ENCODE measurements around the gene GNG2.

Gene GNG2

DNA sequence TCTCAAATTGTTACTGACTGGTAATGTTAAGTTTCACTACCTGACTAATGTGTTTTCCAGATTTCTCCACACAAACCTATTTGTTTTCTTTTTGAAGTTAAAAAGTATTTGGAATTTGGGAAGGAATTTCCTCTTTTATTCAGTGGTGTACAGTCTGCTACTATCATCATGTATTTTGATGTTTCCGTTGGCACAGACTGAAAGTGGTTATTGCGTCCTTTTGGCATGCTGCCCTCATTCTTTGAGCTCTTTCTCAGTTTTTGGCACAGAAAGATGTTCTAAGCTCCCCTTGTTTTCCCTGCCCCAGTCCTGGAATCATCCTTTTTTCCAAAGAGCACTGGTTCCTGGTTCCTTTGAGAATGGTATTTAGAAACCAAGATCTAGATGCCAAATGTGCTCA, 97.5 kb downstream of the GNG2 start:
- TF ChIP-seq, protein P1, sequence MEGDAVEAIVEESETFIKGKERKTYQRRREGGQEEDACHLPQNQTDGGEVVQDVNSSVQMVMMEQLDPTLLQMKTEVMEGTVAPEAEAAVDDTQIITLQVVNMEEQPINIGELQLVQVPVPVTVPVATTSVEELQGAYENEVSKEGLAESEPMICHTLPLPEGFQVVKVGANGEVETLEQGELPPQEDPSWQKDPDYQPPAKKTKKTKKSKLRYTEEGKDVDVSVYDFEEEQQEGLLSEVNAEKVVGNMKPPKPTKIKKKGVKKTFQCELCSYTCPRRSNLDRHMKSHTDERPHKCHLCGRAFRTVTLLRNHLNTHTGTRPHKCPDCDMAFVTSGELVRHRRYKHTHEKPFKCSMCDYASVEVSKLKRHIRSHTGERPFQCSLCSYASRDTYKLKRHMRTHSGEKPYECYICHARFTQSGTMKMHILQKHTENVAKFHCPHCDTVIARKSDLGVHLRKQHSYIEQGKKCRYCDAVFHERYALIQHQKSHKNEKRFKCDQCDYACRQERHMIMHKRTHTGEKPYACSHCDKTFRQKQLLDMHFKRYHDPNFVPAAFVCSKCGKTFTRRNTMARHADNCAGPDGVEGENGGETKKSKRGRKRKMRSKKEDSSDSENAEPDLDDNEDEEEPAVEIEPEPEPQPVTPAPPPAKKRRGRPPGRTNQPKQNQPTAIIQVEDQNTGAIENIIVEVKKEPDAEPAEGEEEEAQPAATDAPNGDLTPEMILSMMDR (IDR thresholded peaks at IDR 0.05; ENCODE audit: low read depth, low read length, poor library complexity, severe bottlenecking), result no peak
- TF ChIP-seq EZH2phosphoT487 (IDR thresholded peaks at IDR 0.05; ENCODE audit: borderline replicate concordance, low read length), result no peak
- Histone ChIP-seq H3K9me2 (replicated peaks; ENCODE audit: control insufficient read depth, low read length) (no peaks in the 10 kb centered on the region), H3K36me3 (ENCODE audit: control insufficient read depth, low read length) (no peaks in the 10 kb centered on the region), H3K4me1 (ENCODE audit: control insufficient read depth, low read length) (no peaks in the 10 kb centered on the region), H3K9me3 (ENCODE audit: control insufficient read depth, insufficient read depth, low read length) (no peaks in the 10 kb centered on the region), H3K4me3 (ENCODE audit: low read length) (no peak overlapping the region), H3F3A (ENCODE audit: control insufficient read depth, insufficient read depth) (no peaks in the 10 kb centered on the region), H3K79me2 (ENCODE audit: control insufficient read depth, low read length) (no peaks in the 10 kb centered on the region), H4K20me1 (ENCODE audit: control insufficient read depth, insufficient read depth, low read depth, low read length) (no peaks in the 10 kb centered on the region), H3K4me2 (ENCODE audit: low read length) (no peak overlapping the region), H3K27me3 (ENCODE audit: control insufficient read depth, low read length) (no peaks in the 10 kb centered on the region), H3K27ac (ENCODE audit: low read depth, low read length) (no peak overlapping the region)

DNA sequence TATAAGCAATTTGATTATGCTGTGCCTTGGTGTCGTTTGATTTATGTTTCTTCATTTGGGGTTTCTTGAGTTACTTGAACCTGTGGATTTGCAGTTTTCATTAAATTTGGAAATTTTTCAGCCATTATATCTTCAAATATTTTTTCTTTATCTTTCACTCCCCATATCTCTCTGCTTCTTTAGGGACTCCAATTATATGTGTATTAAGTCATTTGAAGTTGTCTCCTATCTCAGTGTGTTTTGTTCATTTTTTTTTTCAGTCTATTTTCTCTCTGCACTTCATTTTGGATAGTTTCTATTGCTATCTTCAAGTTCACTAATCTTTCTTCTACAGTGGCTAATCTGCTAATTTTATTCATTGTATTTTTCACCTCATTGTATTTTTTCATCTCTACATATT, 99.5 kb downstream of the GNG2 start:
- Histone ChIP-seq H3K79me2 (ENCODE audit: control insufficient read depth, low read length) (no peaks in the 10 kb centered on the region), H3F3A (ENCODE audit: control insufficient read depth, insufficient read depth) (no peaks in the 10 kb centered on the region), H3K27me3 (ENCODE audit: control insufficient read depth, low read length) (no peaks in the 10 kb centered on the region), H4K20me1 (ENCODE audit: control insufficient read depth, insufficient read depth, low read depth, low read length) (no peaks in the 10 kb centered on the region), H3K4me1 (ENCODE audit: control insufficient read depth, low read length) (no peaks in the 10 kb centered on the region), H3K9me3 (ENCODE audit: control insufficient read depth, insufficient read depth, low read length) (no peaks in the 10 kb centered on the region), H3K4me3 (ENCODE audit: low read length) (no peak overlapping the region), H3K9me2 (replicated peaks; ENCODE audit: control insufficient read depth, low read length) (no peaks in the 10 kb centered on the region), H3K36me3 (ENCODE audit: control insufficient read depth, low read length) (no peaks in the 10 kb centered on the region), H3K27ac (ENCODE audit: low read depth, low read length) (no peak overlapping the region), H3K4me2 (ENCODE audit: low read length) (no peak overlapping the region)
- no peak for TF ChIP-seq EZH2phosphoT487 (IDR thresholded peaks at IDR 0.05; ENCODE audit: borderline replicate concordance, low read length)
- TF ChIP-seq, protein P1 (IDR thresholded peaks at IDR 0.05; ENCODE audit: low read depth, low read length, poor library complexity, severe bottlenecking), result no peak

DNA sequence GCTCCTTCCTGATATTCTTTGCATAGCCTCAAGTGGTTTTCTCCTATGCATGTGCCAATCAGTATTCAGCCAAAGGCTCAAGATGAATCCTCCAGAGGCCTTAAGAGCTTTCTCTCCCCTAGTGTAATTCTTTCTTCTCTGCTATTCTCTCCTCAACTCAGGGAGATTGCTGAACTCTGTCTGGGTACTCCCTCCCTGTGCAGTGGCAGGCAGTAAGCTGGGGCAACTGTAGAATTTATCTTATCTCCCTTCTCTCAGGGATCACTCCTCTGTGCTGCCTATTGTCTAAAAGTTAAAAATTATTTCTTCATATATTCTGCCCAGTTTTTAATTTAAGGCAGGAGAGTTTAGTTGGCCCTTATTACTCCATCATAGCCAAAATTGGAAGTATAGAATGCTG, 100.5 kb downstream of the GNG2 start:
- TF ChIP-seq, protein P1 (IDR thresholded peaks at IDR 0.05; ENCODE audit: low read depth, low read length, poor library complexity, severe bottlenecking), result no peak
- TF ChIP-seq EZH2phosphoT487 (IDR thresholded peaks at IDR 0.05; ENCODE audit: borderline replicate concordance, low read length), result no peak
- H3K79me2 ChIP-seq (ENCODE audit: control insufficient read depth, low read length), result no peaks in the 10 kb centered on the region
- H3K4me2 ChIP-seq (ENCODE audit: low read length), result no peak overlapping the region

DNA sequence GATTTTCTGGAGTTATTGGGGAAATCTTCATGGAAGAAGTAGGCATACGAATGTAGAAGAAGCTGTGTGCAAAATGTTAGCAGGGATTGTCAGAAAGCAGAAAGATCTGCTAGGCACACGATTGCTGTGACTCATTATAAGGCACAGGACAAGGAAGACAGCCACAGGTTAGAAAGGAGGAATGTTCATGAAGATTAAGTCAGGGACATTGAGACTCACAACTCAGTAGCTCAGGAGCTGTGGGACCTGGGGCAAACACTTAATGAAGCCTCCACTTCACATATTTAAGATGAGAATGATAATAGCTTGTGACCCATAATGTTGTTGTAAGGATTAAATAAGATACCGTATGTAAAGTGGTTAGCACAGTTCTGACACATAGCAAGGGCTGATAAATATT, 102.3 kb downstream of the GNG2 start:
- Histone ChIP-seq H3K4me3 (ENCODE audit: low read length) (no peak overlapping the region), H3F3A (ENCODE audit: control insufficient read depth, insufficient read depth) (no peaks in the 10 kb centered on the region), H3K79me2 (ENCODE audit: control insufficient read depth, low read length) (no peaks in the 10 kb centered on the region), H3K36me3 (ENCODE audit: control insufficient read depth, low read length) (no peaks in the 10 kb centered on the region), H3K9me2 (replicated peaks; ENCODE audit: control insufficient read depth, low read length) (no peaks in the 10 kb centered on the region), H3K27me3 (ENCODE audit: control insufficient read depth, low read length) (no peaks in the 10 kb centered on the region), H3K9me3 (ENCODE audit: control insufficient read depth, insufficient read depth, low read length) (no peaks in the 10 kb centered on the region), H3K4me2 (ENCODE audit: low read length) (no peak overlapping the region), H4K20me1 (ENCODE audit: control insufficient read depth, insufficient read depth, low read depth, low read length) (no peaks in the 10 kb centered on the region), H3K4me1 (ENCODE audit: control insufficient read depth, low read length) (no peaks in the 10 kb centered on the region), H3K27ac (ENCODE audit: low read depth, low read length) (no peak overlapping the region)
- TF ChIP-seq, protein P1 (IDR thresholded peaks at IDR 0.05; ENCODE audit: low read depth, low read length, poor library complexity, severe bottlenecking), result no peak
- TF ChIP-seq EZH2phosphoT487 (IDR thresholded peaks at IDR 0.05; ENCODE audit: borderline replicate concordance, low read length), result no peak

More for the DNA sequence above, 100.5 kb downstream of the GNG2 start:
- Histone ChIP-seq H4K20me1 (ENCODE audit: control insufficient read depth, insufficient read depth, low read depth, low read length) (no peaks in the 10 kb centered on the region), H3K4me3 (ENCODE audit: low read length) (no peak overlapping the region), H3K9me2 (replicated peaks; ENCODE audit: control insufficient read depth, low read length) (no peaks in the 10 kb centered on the region), H3K9me3 (ENCODE audit: control insufficient read depth, insufficient read depth, low read length) (no peaks in the 10 kb centered on the region), H3K4me1 (ENCODE audit: control insufficient read depth, low read length) (no peaks in the 10 kb centered on the region), H3K27me3 (ENCODE audit: control insufficient read depth, low read length) (no peaks in the 10 kb centered on the region), H3K27ac (ENCODE audit: low read depth, low read length) (no peak overlapping the region), H3K36me3 (ENCODE audit: control insufficient read depth, low read length) (no peaks in the 10 kb centered on the region), H3F3A (ENCODE audit: control insufficient read depth, insufficient read depth) (no peaks in the 10 kb centered on the region)
